Activated T-cell treated with anti-CD3 and anti-CD28 coated beads, Interleukin-2, amount 50 U/mL, for 24 hours (primary cell): ENCODE data around the gene PAPOLA.

Source experiments
- DNase-seq: peaks from one replicate; pipeline ENCODE4 v3.0.0-alpha.2; 2020
- H3K27ac Mint-ChIP-seq: 2 replicates; pipeline ENCODE4 v1.8.0; 2020; ENCODE audit warnings: mild to moderate bottlenecking, mixed read lengths
- H3K27me3 Mint-ChIP-seq: 2 replicates; pipeline ENCODE4 v1.8.0; 2020; ENCODE audit warnings: mixed read lengths
- H3K36me3 Mint-ChIP-seq: 2 replicates; pipeline ENCODE4 v1.8.0; 2020; ENCODE audit warnings: low read depth, mixed read lengths
- H3K4me1 Mint-ChIP-seq: 2 replicates; pipeline ENCODE4 v1.8.0; 2020; ENCODE audit warnings: low read depth, mixed read lengths
- H3K4me3 Mint-ChIP-seq: 2 replicates; pipeline ENCODE4 v1.8.0; 2020; ENCODE audit warnings: mild to moderate bottlenecking, moderate library complexity, mixed read lengths
- H3K9me3 Mint-ChIP-seq: 2 replicates; pipeline ENCODE4 v1.8.0; 2020; ENCODE audit warnings: mixed read lengths

PAPOLA gene

DNA sequence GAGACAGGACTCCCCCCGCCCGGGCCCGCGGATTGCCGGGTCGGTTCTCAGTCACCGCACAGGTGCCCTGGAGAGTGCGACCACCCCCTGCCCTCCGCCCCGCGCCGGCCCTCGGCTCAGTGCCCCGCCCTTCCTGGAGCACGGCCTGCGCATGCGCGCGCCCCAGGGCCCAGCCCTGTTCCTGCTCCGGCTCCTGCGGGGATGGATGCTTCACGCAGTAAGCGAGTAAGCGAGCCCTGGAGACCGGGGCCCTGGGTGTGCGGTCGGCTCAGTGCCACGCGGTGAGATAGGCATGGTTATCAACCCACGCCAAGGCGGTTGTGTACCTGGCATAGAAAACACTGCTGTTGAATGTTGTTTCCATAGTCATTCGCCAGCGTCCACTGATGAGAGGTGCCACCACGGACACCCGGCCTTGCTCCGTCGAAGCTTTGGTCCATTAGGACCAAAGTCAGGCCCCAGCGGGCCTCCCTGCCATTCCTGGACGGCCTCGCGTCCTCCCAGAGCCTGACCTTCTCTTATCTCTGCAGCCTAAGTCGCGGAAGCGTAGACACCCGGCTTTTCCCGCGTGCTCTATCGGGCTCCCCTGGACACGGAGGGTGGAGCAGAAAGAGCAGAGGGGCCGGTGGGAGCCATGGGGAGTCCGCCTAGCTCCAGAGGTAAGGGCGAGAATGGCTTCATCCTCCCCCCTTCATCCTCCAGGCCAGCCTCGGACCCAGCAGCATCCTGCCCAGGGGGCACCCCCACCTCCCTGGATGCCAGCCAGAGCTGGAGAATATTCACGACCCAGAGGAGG is 90.6 kb downstream of the PAPOLA start:
- H3K27me3 Mint-ChIP-seq: peaks cover 3% of the 10 kb centered on the region
- peaks cover 11% of the 10 kb centered on the region for H3K4me1 Mint-ChIP-seq
- H3K9me3 Mint-ChIP-seq: no peaks in the 10 kb centered on the region
- peak overlapping the region; percentile 69 for H3K4me3 Mint-ChIP-seq
- H3K36me3 Mint-ChIP-seq: no peaks in the 10 kb centered on the region
- peak; percentile 82 for DNase-seq
- peak overlapping the region; percentile 71 for H3K27ac Mint-ChIP-seq

- Mint-ChIP-seq H3K36me3 (no peaks in the 10 kb centered on the region), H3K27me3 (no peaks in the 10 kb centered on the region), H3K4me3 (no peak overlapping the region), H3K4me1 (peaks cover 11% of the 10 kb centered on the region), H3K27ac (no peak overlapping the region), H3K9me3 (no peaks in the 10 kb centered on the region)
- no peak for DNase-seq
These were observed 92.8 kb downstream of the PAPOLA start for GRCh38 chr14:96594961-96595360.

DNA sequence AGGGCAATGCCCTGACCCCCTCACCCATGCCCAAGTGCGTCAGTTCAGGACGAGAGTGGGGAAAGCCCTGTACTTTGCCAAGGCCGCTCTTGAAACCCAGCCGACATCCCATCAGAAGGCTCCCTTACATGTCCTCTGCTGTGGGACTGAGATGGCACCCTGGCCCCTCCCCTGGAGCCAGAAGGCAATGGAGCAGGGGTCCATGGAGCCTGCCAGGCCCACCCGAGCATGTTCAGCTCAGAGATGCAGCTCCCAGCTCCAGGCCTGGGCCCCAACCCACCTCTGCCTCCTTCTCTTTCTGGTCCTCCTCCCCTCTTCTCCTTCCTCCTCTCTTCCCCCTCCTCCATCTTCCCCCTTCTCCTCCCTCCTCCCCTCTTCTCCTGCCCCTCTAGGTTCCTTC is 95.5 kb downstream of the PAPOLA start:
- Mint-ChIP-seq H3K27me3 (peaks cover 6% of the 10 kb centered on the region), H3K36me3 (no peaks in the 10 kb centered on the region), H3K4me3 (no peak overlapping the region), H3K4me1 (peaks cover 6% of the 10 kb centered on the region), H3K27ac (no peak overlapping the region), H3K9me3 (no peaks in the 10 kb centered on the region)
- no peak for DNase-seq

- no peak overlapping the region for H3K4me3 Mint-ChIP-seq
- no peak for DNase-seq
- H3K27ac Mint-ChIP-seq: no peak overlapping the region
- no peaks in the 10 kb centered on the region for H3K9me3 Mint-ChIP-seq
- peaks cover 11% of the 10 kb centered on the region for H3K27me3 Mint-ChIP-seq
- no peaks in the 10 kb centered on the region for H3K36me3 Mint-ChIP-seq
- H3K4me1 Mint-ChIP-seq: no peaks in the 10 kb centered on the region
These were observed 96.2 kb downstream of the PAPOLA start for GRCh38 chr14:96598332-96598928.

DNA sequence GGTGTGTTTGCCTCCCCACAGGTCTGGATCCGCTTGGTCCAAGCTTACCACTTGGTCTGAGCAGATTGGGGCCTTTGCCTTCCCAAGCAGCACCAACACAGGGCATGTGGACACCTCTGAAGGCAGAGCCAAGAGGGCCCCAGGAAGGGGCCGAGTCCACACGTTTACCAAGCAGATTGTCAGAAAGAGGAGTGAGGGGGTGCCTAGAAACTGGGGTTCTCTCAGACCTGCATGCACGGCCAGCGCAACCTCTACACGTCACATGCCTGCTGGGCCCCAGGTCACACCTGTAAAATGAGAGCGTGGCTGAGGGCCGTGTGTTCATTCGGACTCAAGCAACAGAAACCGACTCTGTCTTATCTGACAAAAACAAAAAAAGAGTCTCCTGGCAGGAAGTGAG is 96.9 kb downstream of the PAPOLA start:
- peaks cover 14% of the 10 kb centered on the region for H3K27me3 Mint-ChIP-seq
- H3K9me3 Mint-ChIP-seq: no peaks in the 10 kb centered on the region
- DNase-seq: no peak
- H3K27ac Mint-ChIP-seq: no peak overlapping the region
- no peaks in the 10 kb centered on the region for H3K4me1 Mint-ChIP-seq
- no peak overlapping the region for H3K4me3 Mint-ChIP-seq
- H3K36me3 Mint-ChIP-seq: no peaks in the 10 kb centered on the region

- DNase-seq: no peak
- H3K36me3 Mint-ChIP-seq: no peaks in the 10 kb centered on the region
- H3K4me1 Mint-ChIP-seq: no peaks in the 10 kb centered on the region
- no peaks in the 10 kb centered on the region for H3K9me3 Mint-ChIP-seq
- H3K27ac Mint-ChIP-seq: no peak overlapping the region
- peaks cover 14% of the 10 kb centered on the region for H3K27me3 Mint-ChIP-seq
- H3K4me3 Mint-ChIP-seq: no peak overlapping the region
These were observed 100.0 kb downstream of the PAPOLA start for GRCh38 chr14:96602186-96602585.

GRCh38 chr14:96603350-96604255 is 101.4 kb downstream of the PAPOLA start:
- no peak for DNase-seq
- no peaks in the 10 kb centered on the region for H3K4me1 Mint-ChIP-seq
- H3K27ac Mint-ChIP-seq: no peak overlapping the region
- H3K4me3 Mint-ChIP-seq: no peak overlapping the region
- H3K27me3 Mint-ChIP-seq: peaks cover 14% of the 10 kb centered on the region
- no peaks in the 10 kb centered on the region for H3K9me3 Mint-ChIP-seq
- H3K36me3 Mint-ChIP-seq: no peaks in the 10 kb centered on the region

DNA sequence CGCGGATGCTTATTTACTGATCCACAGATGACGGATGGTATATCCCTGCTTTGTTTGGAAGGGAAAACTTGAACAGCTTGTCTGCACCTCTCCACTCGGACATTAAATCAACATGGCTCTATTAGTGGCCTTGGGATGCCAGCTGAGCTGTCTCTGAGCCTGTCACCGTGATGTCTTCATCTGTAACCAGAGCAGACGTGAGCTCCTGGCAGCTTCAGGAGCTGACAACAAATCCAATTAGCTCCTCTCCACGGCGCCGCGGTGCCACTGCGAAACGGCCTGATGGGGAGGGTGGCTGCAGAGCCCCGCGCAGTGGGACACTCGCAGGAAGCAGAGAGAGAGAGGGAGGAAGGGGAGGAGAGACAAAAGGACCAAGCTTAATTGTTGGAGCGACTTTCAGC is 112.3 kb downstream of the PAPOLA start:
- Mint-ChIP-seq H3K27me3 (peaks cover 21% of the 10 kb centered on the region), H3K4me3 (no peak overlapping the region), H3K36me3 (no peaks in the 10 kb centered on the region), H3K9me3 (no peaks in the 10 kb centered on the region), H3K27ac (no peak overlapping the region), H3K4me1 (no peaks in the 10 kb centered on the region)
- no peak for DNase-seq

DNA sequence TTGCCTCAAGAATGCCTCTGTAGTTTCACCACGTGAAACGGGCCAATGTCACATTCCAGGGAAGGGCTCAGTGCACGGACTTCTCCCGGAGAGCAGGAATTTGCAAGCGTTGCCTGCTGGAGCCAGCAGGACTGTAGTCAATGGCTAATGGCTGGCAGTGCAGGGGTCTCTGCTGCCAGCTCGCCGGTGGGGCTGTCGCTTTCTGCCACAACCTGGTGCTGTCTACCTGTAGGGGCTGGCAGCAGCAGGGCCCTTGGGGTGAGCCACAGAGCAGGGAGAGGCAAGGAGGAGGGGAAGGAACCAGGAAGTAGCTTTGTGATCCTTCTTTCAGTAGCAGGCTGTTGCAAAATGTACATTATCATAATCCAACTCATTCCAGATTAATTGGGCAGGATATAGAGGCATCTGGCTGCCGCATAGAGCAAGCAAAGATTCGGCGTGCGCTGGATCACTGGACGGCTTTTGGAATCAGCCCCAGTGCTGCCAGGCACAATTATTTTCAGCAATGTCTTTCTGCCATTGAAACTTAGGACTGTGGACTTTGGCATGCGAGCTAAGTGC is 114.1 kb downstream of the PAPOLA start:
- H3K9me3 Mint-ChIP-seq: no peaks in the 10 kb centered on the region
- no peaks in the 10 kb centered on the region for H3K36me3 Mint-ChIP-seq
- H3K4me1 Mint-ChIP-seq: no peaks in the 10 kb centered on the region
- H3K4me3 Mint-ChIP-seq: no peak overlapping the region
- peaks cover 23% of the 10 kb centered on the region for H3K27me3 Mint-ChIP-seq
- H3K27ac Mint-ChIP-seq: no peak overlapping the region
- DNase-seq: no peak
